ENCODE results near the gene GABRG3. TPM values are rescaled to one million over a fixed set of nuclear protein-coding genes. Genes with fewer than 3 reads are reported as not detected.

GABRG3 gene
- total RNA-seq, 4 donors from 2014 or later = 0.67 to 3.0 TPM; not detected in 2

DNA sequence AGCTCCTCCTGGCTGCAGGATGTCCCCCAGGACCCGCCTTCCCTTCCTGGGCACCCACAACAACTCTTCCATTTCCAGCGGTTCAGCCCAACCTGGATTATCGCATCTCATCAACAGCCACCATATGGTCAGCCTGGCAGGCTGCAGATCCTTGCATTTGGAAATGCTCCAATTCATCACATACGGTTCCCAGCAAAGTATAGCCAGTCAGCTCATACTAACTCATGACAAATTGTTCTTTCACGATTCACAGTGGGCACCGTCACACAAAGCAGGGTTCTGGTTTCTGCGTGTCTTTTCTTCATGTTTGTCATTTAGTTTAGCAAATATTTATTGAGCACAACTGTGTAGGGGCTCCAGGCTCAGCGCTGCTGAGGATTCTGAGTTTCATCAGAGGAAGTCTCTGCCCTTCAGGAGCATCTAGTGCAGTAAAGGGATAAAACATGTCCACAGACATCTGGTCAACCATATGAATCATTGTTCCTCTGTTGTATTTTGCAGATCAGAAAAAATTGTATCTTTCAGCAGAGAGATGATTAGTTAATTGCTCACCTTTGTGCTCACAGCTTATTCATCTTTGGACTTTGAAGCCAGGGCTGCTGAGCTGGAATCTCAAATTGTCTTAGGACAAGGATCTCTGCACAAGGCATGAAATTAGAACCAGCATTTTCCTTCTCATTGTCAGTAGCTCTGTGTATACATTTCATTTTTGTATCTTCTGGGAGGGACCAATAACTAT, 125.1 kb downstream of the GABRG3 start:
- TF ChIP-seq POLR2A (IDR thresholded peaks at IDR 0.05) = no peak
- TF ChIP-seq CTCF (IDR thresholded peaks at IDR 0.05) = no peak

GRCh38 chr15:27097506-27097905, 126.5 kb downstream of the GABRG3 start:
- no peaks in the 10 kb centered on the region for H3K36me3 ChIP-seq
- DNase-seq = no peak
- no peaks in the 10 kb centered on the region for H3K27me3 ChIP-seq
- TF ChIP-seq CTCF (IDR thresholded peaks at IDR 0.05) (no peak), POLR2A (IDR thresholded peaks at IDR 0.05) (no peak)
- WGBS, 2 donors = 88 to 90% methylated on average over 3 of the region's 3 CpGs
- no peaks in the 10 kb centered on the region for H3K9me3 ChIP-seq
- no peak overlapping the region for H3K27ac ChIP-seq
- no peaks in the 10 kb centered on the region for H3K4me1 ChIP-seq
- H3K4me3 ChIP-seq (replicated peaks in 1 of 3) = no peak overlapping the region
- intact Hi-C loops (cut with DNase I) = no loop called here

More for the DNA sequence above, 125.1 kb downstream of the GABRG3 start:
- intact Hi-C loops (cut with DNase I) = no loop called here
- H3K36me3 ChIP-seq = no peaks in the 10 kb centered on the region
- H3K27ac ChIP-seq = no peak overlapping the region
- 77 to 81% methylated on average over 8 of the region's 8 CpGs for WGBS, 2 donors
- H3K27me3 ChIP-seq = no peaks in the 10 kb centered on the region
- H3K4me1 ChIP-seq = no peaks in the 10 kb centered on the region
- H3K4me3 ChIP-seq (replicated peaks in 1 of 3) = no peak overlapping the region
- DNase-seq = no peak
- H3K9me3 ChIP-seq = no peaks in the 10 kb centered on the region

DNA sequence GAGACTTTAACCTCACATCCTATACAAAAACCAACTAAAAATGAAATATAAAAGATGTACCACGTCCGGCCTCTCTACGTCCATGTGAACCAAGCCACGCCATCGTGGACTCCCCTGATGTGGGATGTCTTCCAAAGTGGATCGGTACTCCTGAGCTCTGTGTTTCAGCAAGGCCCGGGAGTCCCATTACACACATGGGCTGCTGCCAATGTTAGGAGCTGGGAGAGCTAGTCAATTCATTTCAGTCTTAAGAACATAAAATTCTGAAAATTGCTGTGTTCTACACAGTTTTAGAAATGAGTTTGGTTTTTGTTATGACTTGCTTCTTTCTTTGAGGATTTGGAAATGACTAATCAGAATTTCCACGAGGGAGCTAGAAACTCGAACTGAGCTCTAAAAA, 131.0 kb downstream of the GABRG3 start:
- intact Hi-C loops (cut with DNase I) = no loop called here
- Histone ChIP-seq H3K36me3 (no peaks in the 10 kb centered on the region), H3K9me3 (no peaks in the 10 kb centered on the region), H3K4me3 (replicated peaks in 1 of 3) (no peak overlapping the region), H3K4me1 (no peaks in the 10 kb centered on the region), H3K27me3 (no peaks in the 10 kb centered on the region), H3K27ac (no peak overlapping the region)
- TF ChIP-seq CTCF (IDR thresholded peaks at IDR 0.05) (no peak), POLR2A (IDR thresholded peaks at IDR 0.05) (no peak)
- 88 to 93% methylated on average over 9 of the region's 9 CpGs for WGBS, 2 donors
- no peak for DNase-seq

DNA sequence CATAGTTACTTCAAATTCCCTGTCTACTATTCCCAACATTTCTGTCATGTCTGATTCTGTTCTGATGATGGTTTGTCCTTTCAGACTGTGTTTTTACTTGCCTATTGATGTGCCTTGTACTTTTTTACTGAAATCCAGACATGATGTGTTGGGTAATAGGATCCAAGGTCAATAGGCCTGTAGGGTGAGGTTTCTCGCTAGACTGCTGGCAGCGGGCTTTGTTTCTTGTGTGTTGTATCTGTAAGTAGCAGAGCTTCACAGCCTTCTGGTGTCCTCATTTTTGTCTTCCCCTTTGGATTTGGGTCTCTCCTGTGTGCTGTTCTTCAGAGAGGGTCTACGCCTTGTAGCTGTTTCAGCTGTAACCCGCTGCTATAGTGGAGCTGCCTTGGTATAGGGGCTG, 140.3 kb downstream of the GABRG3 start:
- no peaks in the 10 kb centered on the region for H3K27me3 ChIP-seq
- DNase-seq = no peak
- intact Hi-C loops (cut with DNase I) = no loop called here
- no peak overlapping the region for H3K4me3 ChIP-seq (replicated peaks in 1 of 3)
- no peaks in the 10 kb centered on the region for H3K4me1 ChIP-seq
- no peaks in the 10 kb centered on the region for H3K36me3 ChIP-seq
- no peak overlapping the region for H3K27ac ChIP-seq
- no peaks in the 10 kb centered on the region for H3K9me3 ChIP-seq
- no peak for TF ChIP-seq CTCF (IDR thresholded peaks at IDR 0.05)
- TF ChIP-seq POLR2A (IDR thresholded peaks at IDR 0.05) = no peak
- 97 to 98% methylated on average over 4 of the region's 4 CpGs for WGBS, 2 donors

GRCh38 chr15:27114473-27114872, 143.5 kb downstream of the GABRG3 start:
- no peak for TF ChIP-seq POLR2A (IDR thresholded peaks at IDR 0.05)
- no peak for TF ChIP-seq CTCF (IDR thresholded peaks at IDR 0.05)
- H3K27ac ChIP-seq = no peak overlapping the region
- no peaks in the 10 kb centered on the region for H3K36me3 ChIP-seq
- H3K27me3 ChIP-seq = no peaks in the 10 kb centered on the region
- H3K9me3 ChIP-seq = no peaks in the 10 kb centered on the region
- H3K4me3 ChIP-seq (replicated peaks in 1 of 3) = no peak overlapping the region
- 97 to 98% methylated on average over 1 of the region's 1 CpG for WGBS, 2 donors
- no peaks in the 10 kb centered on the region for H3K4me1 ChIP-seq
- no peak for DNase-seq
- intact Hi-C loops (cut with DNase I) = no loop called here
